B cell (primary cell): ENCODE data around the gene TCN1.
"Not testable (repeated sequence)": the region's sequence is repeated elsewhere in the genome, so short reads cannot be mapped to it uniquely, and the experiment has no call there.

Source experiments
- CTCF ChIP-seq: fragments of 200-600 bp; IDR thresholded peaks from one replicate; pipeline ENCODE4 v1.8.0; 2022; ENCODE audit warnings: antibody characterized with exemption, mild to moderate bottlenecking
- EZH2 ChIP-seq: IDR thresholded peaks from 2 replicates; pipeline ENCODE4 v1.6.1; 2012; ENCODE audit warnings: borderline replicate concordance, low read depth, mild to moderate bottlenecking, moderate library complexity, low read length; ENCODE audit not compliant: insufficient read depth, poor library complexity, severe bottlenecking

DNA sequence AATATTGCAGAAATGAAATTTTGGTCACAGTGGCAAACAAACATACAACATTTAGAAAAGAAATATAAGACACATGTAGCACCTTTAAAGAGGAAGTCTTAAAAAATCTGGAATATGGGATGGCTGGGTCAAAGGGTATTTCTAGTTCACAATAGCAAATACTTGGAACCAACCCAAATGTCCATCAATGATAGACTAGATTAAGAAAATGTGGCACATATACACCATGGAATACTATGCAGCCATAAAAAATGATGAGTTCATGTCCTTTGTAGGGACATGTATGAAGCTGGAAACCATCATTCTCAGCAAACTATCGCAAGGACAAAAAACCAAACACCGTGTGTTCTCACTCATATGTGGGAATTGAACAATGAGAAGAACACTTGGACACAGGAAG, 37.3 kb upstream of the TCN1 start:
- not testable (repeated sequence) for TF ChIP-seq EZH2, CTCF
